PFSK-1 (cell line): Measurements from ENCODE around the gene IFNA6.

Experiments used
- FOXP2 ChIP-seq: optimal IDR thresholded peaks from 2 replicates; pipeline ENCODE3; 2011; ENCODE audit warnings: borderline replicate concordance, control low read depth, inconsistent platforms; ENCODE audit not compliant: insufficient read depth; ENCODE audit errors: extremely low read length, extremely low read depth
- POLR2AphosphoS5 ChIP-seq: IDR thresholded peaks from 2 replicates; pipeline ENCODE4 v1.6.1; 2012; ENCODE audit warnings: low read depth, mild to moderate bottlenecking, control low read depth, low read length, moderate library complexity
- SIN3A ChIP-seq: IDR thresholded peaks from 2 replicates; pipeline ENCODE4 v1.6.1; 2012; ENCODE audit warnings: mild to moderate bottlenecking, low read length, moderate library complexity, borderline replicate concordance; ENCODE audit not compliant: insufficient read depth
- TAF1 ChIP-seq: IDR thresholded peaks from 2 replicates; pipeline ENCODE4 v1.6.1; 2012; ENCODE audit warnings: low read length, control low read depth, borderline replicate concordance; ENCODE audit not compliant: insufficient read depth
- TF ChIP-seq, protein P1 (sequence below), 2 experiments: IDR thresholded peaks; 2 replicates each; pipeline versions ENCODE4 v1.6.1 to v1.8.0; 2011 to 2012; ENCODE audit warnings: low read depth in 2 of 2, low read length in 2 of 2, control low read depth in 1 of 2, inconsistent platforms in 1 of 2, mild to moderate bottlenecking in 1 of 2, moderate library complexity in 1 of 2; ENCODE audit not compliant: insufficient read depth in 1 of 2

IFNA6 gene

GRCh38 chr9:21322911-21323461, 27.7 kb downstream of the IFNA6 start:
- TF ChIP-seq, protein P1, sequence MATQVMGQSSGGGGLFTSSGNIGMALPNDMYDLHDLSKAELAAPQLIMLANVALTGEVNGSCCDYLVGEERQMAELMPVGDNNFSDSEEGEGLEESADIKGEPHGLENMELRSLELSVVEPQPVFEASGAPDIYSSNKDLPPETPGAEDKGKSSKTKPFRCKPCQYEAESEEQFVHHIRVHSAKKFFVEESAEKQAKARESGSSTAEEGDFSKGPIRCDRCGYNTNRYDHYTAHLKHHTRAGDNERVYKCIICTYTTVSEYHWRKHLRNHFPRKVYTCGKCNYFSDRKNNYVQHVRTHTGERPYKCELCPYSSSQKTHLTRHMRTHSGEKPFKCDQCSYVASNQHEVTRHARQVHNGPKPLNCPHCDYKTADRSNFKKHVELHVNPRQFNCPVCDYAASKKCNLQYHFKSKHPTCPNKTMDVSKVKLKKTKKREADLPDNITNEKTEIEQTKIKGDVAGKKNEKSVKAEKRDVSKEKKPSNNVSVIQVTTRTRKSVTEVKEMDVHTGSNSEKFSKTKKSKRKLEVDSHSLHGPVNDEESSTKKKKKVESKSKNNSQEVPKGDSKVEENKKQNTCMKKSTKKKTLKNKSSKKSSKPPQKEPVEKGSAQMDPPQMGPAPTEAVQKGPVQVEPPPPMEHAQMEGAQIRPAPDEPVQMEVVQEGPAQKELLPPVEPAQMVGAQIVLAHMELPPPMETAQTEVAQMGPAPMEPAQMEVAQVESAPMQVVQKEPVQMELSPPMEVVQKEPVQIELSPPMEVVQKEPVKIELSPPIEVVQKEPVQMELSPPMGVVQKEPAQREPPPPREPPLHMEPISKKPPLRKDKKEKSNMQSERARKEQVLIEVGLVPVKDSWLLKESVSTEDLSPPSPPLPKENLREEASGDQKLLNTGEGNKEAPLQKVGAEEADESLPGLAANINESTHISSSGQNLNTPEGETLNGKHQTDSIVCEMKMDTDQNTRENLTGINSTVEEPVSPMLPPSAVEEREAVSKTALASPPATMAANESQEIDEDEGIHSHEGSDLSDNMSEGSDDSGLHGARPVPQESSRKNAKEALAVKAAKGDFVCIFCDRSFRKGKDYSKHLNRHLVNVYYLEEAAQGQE (IDR thresholded peaks at IDR 0.05; ENCODE audit: insufficient read depth in 1 of 2, low read depth in 2 of 2, low read length in 2 of 2) = no peak
- TF ChIP-seq TAF1 = no peak
- TF ChIP-seq SIN3A = no peak
- TF ChIP-seq FOXP2 = no peak
- TF ChIP-seq POLR2AphosphoS5 = no peak

DNA sequence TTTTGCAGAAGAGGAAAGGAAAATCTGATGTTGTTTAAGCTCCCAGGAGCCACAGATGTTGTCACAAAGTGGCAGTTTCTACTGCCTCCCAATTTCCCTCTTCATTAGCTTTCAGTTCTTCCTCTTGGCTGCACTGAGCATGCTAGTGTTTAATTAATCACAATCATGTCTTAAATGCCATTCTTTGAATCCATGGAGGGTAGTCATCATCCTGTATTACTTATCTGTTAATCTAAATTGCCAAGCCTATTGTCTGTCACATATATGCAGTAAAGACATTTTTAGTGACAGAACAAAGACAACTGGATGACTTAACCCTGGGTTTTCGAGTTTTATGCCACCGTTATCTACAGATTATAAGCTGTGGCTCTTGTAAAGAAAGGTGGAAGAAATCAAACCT, 30.2 kb downstream of the IFNA6 start:
- TF ChIP-seq FOXP2 (no peak), TAF1 (no peak), POLR2AphosphoS5 (no peak), SIN3A (no peak)
- TF ChIP-seq, protein P1 (IDR thresholded peaks at IDR 0.05; ENCODE audit: insufficient read depth in 1 of 2, low read depth in 2 of 2, low read length in 2 of 2) = no peak

DNA sequence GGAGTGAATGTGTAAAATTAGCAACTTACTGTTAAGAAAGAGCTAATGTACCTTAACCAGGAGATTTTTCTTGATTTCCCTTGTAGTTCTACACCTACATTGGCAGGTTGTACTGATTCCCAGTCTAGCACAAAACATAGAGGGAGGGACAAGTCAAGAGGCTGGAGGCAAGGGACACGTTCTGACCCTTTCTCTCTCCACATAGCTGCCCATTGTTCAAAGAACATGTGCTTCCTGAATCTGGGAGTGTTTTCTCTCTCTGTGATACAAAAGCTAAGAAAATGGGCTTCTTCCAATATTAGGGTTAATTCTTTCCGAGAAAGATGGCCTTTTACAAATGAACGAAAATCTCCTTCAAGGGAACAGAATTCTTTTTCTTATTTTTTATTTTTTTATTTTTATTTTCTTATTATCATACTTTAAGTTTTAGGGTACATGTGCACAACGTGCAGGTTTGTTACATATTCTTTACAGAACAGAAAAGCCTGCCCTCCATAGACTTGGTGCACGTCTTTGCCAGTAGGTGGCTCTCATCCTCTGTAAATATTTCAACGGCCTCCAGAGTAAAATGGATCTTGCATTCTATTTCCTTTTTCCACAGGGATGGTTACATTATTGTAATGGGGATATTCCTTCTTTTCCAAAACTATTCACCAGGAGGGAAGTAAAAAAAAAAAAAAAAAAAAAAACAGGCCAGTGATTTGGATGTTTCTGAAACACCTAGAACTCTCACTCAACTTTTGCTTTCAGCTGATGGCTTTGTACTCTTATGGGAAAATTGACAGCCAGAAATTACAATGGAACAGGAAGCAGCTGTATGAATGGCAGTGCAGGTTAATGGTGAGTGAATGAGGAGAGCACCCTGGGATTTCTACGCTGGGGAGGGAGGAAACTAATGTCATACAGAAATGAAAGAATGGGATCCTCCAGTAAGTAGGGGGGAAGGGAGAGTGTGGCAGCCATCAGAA, 32.4 kb downstream of the IFNA6 start:
- TF ChIP-seq, protein P1 (IDR thresholded peaks at IDR 0.05; ENCODE audit: insufficient read depth in 1 of 2, low read depth in 2 of 2, low read length in 2 of 2) = no peak
- TF ChIP-seq TAF1 = no peak
- no peak for TF ChIP-seq POLR2AphosphoS5
- no peak for TF ChIP-seq SIN3A

GRCh38 chr9:21316860-21317259, 33.8 kb downstream of the IFNA6 start:
- no peak for TF ChIP-seq TAF1
- TF ChIP-seq, protein P1 (IDR thresholded peaks at IDR 0.05; ENCODE audit: insufficient read depth in 1 of 2, low read depth in 2 of 2, low read length in 2 of 2) = no peak
- TF ChIP-seq SIN3A = no peak
- TF ChIP-seq POLR2AphosphoS5 = no peak
- no peak for TF ChIP-seq FOXP2
